ENCODE results near the gene NUTM2G.
"Not testable (repeated sequence)": the region's sequence is repeated elsewhere in the genome, so short reads cannot be mapped to it uniquely, and the experiment has no call there.

GRCh38 chr9:96904947-96905722, 23.5 kb upstream of the NUTM2G start:
- TF ChIP-seq, protein P1, sequence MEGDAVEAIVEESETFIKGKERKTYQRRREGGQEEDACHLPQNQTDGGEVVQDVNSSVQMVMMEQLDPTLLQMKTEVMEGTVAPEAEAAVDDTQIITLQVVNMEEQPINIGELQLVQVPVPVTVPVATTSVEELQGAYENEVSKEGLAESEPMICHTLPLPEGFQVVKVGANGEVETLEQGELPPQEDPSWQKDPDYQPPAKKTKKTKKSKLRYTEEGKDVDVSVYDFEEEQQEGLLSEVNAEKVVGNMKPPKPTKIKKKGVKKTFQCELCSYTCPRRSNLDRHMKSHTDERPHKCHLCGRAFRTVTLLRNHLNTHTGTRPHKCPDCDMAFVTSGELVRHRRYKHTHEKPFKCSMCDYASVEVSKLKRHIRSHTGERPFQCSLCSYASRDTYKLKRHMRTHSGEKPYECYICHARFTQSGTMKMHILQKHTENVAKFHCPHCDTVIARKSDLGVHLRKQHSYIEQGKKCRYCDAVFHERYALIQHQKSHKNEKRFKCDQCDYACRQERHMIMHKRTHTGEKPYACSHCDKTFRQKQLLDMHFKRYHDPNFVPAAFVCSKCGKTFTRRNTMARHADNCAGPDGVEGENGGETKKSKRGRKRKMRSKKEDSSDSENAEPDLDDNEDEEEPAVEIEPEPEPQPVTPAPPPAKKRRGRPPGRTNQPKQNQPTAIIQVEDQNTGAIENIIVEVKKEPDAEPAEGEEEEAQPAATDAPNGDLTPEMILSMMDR (IDR thresholded peaks at IDR 0.05) = not testable (repeated sequence)
- TF ChIP-seq POLR2A (IDR thresholded peaks at IDR 0.05) = not testable (repeated sequence)
